ENCODE results near the gene PIBF1. TPM values are rescaled to one million over a fixed set of nuclear protein-coding genes. Genes with fewer than 3 reads are reported as not detected.

The PIBF1 gene
- polyA plus RNA-seq, 3 donors: 3.3 to 8.0 (median 4.7) TPM

DNA sequence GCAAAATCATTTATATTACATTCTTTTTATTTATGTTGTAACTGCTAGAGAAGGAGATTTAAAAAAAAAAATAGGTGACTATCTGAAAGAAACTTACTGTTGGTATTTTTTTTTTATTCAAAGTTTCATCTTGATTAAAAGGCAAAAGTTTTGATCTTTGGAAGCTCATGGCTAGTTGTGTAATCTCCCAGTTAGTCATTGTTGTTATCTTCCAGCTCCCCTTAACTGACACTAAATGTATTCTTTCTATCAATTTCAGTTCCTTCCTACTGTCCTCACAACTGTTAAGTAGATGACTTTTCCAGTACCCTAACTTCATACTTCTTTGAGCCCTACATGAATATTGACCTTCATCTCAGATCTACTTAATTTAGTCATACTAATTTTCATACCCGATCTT is 71.1 kb downstream of the PIBF1 start:
- no peaks in the 10 kb centered on the region for H3K4me1 Mint-ChIP-seq
- peaks cover 43 to 56% of the 10 kb centered on the region in 2 donors for H3K36me3 Mint-ChIP-seq
- TF ChIP-seq, protein P1, sequence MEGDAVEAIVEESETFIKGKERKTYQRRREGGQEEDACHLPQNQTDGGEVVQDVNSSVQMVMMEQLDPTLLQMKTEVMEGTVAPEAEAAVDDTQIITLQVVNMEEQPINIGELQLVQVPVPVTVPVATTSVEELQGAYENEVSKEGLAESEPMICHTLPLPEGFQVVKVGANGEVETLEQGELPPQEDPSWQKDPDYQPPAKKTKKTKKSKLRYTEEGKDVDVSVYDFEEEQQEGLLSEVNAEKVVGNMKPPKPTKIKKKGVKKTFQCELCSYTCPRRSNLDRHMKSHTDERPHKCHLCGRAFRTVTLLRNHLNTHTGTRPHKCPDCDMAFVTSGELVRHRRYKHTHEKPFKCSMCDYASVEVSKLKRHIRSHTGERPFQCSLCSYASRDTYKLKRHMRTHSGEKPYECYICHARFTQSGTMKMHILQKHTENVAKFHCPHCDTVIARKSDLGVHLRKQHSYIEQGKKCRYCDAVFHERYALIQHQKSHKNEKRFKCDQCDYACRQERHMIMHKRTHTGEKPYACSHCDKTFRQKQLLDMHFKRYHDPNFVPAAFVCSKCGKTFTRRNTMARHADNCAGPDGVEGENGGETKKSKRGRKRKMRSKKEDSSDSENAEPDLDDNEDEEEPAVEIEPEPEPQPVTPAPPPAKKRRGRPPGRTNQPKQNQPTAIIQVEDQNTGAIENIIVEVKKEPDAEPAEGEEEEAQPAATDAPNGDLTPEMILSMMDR (IDR thresholded peaks at IDR 0.05): no peak
- H3K27ac Mint-ChIP-seq: peak overlapping the region in 1 of 7 donors; percentile 0
- no peak overlapping the region for H3K4me3 Mint-ChIP-seq
- peaks cover 0 to 2% (median 0%) of the 10 kb centered on the region in 3 donors for H3K27me3 Mint-ChIP-seq (ENCODE audit: low read depth in 3 of 3)
- Histone ChIP-seq H3K4me1 (ENCODE audit: control insufficient read depth in 1 of 2, insufficient read depth in 2 of 2, low read length in 2 of 2) (no peaks in the 10 kb centered on the region), H3K4me3 (replicated peaks in 1 of 3; ENCODE audit: low read depth in 2 of 3, low read length in 3 of 3) (no peak overlapping the region), H3K9ac (ENCODE audit: insufficient read depth, low read length, poor library complexity, severe bottlenecking) (no peak overlapping the region), H3K4me2 (replicated peaks; ENCODE audit: extremely low read depth, low read length, poor library complexity, severe bottlenecking) (no peak overlapping the region), H2AFZ (ENCODE audit: insufficient read depth, low read depth, low read length, poor library complexity, severe bottlenecking) (no peak overlapping the region), H3K27ac (ENCODE audit: low read depth in 1 of 2, low read length in 2 of 2) (no peak overlapping the region), H3K9me3 (replicated peaks in 1 of 2; ENCODE audit: control insufficient read depth in 1 of 2, insufficient read depth in 1 of 2, low read length in 2 of 2) (no peaks in the 10 kb centered on the region), H3K79me2 (ENCODE audit: insufficient read depth, low read length) (no peaks in the 10 kb centered on the region), H3K27me3 (ENCODE audit: control insufficient read depth in 2 of 2, insufficient read depth in 2 of 2, low read length in 2 of 2) (no peaks in the 10 kb centered on the region), H3K36me3 (replicated peaks in 1 of 2; ENCODE audit: control insufficient read depth in 1 of 2, insufficient read depth in 2 of 2, low read length in 2 of 2) (peaks cover 24 to 47% of the 10 kb centered on the region in 2 donors), H4K20me1 (ENCODE audit: insufficient read depth, low read length) (no peaks in the 10 kb centered on the region)
- 80% methylated on average over 1 of the region's 1 CpG for WGBS (ENCODE audit: insufficient coverage)
- no peak for DNase-seq
- intact Hi-C loops (cut with micrococcal nuclease): no loop called here
- H3K9me3 Mint-ChIP-seq: peaks cover 0 to 3% (median 0%) of the 10 kb centered on the region in 7 donors

DNA sequence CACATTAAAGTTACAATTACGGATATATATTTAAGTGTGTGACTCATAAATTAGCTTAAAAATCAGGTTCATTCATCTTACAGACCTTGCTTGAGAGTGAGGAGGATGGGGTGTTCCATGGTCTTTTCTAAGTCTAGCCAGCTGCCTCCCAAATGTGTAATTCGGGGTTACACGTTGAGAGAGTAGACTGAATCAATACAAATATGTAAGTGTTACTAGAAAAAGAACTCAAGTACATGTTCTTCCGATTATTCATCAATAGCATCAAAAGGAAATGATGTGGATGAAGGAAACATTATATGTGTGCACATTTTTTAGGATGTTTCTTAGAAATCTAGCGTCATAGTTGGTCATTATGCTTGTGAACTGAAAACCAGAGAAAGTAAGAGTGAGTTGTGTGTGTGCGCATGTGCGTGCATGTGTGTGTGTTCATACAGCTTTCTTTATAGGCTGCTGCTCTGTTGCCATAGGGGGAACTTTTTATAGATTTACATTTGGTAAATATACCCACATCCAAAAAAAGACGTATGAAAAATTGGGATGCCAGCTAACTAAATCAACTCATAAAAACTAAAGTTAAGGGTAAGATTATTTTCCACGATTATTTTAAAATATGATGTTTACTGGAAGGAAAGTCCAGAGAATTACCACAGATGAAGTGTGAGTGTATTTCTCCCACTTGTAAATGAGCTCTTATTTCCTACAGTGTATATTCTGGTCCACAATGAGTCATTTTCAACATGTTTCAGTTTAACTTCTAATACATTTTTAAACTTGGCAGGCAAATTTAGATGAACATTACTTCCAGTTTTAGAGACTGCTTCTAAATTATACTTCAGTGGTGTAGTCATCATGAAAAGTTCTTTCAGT is 82.4 kb downstream of the PIBF1 start:
- Mint-ChIP-seq H3K36me3 (peaks cover 23 to 37% of the 10 kb centered on the region in 2 donors), H3K9me3 (peaks cover 0 to 3% (median 0%) of the 10 kb centered on the region in 7 donors), H3K27me3 (ENCODE audit: low read depth in 3 of 3) (no peaks in the 10 kb centered on the region), H3K4me3 (no peak overlapping the region), H3K4me1 (no peaks in the 10 kb centered on the region), H3K27ac (no peak overlapping the region)
- H2AFZ ChIP-seq (ENCODE audit: insufficient read depth, low read depth, low read length, poor library complexity, severe bottlenecking): no peak overlapping the region
- TF ChIP-seq, protein P1 (IDR thresholded peaks at IDR 0.05): no peak
- H3K4me2 ChIP-seq (replicated peaks; ENCODE audit: extremely low read depth, low read length, poor library complexity, severe bottlenecking): no peak overlapping the region
- no peaks in the 10 kb centered on the region for H3K79me2 ChIP-seq (ENCODE audit: insufficient read depth, low read length)
- no peak overlapping the region for H3K27ac ChIP-seq (ENCODE audit: low read depth in 1 of 2, low read length in 2 of 2)
- no peaks in the 10 kb centered on the region for H3K4me1 ChIP-seq (ENCODE audit: control insufficient read depth in 1 of 2, insufficient read depth in 2 of 2, low read length in 2 of 2)
- no peaks in the 10 kb centered on the region for H4K20me1 ChIP-seq (ENCODE audit: insufficient read depth, low read length)
- intact Hi-C loops (cut with micrococcal nuclease): no loop called here
- no peak overlapping the region for H3K4me3 ChIP-seq (replicated peaks in 1 of 3; ENCODE audit: low read depth in 2 of 3, low read length in 3 of 3)
- no peak for DNase-seq
- H3K9ac ChIP-seq (ENCODE audit: insufficient read depth, low read length, poor library complexity, severe bottlenecking): no peak overlapping the region
- H3K36me3 ChIP-seq (replicated peaks in 1 of 2; ENCODE audit: control insufficient read depth in 1 of 2, insufficient read depth in 2 of 2, low read length in 2 of 2): peaks cover 5 to 36% of the 10 kb centered on the region in 2 donors
- WGBS (ENCODE audit: insufficient coverage): no CpG with 5 or more reads among the region's 9 CpGs
- H3K9me3 ChIP-seq (replicated peaks in 1 of 2; ENCODE audit: control insufficient read depth in 1 of 2, insufficient read depth in 1 of 2, low read length in 2 of 2): no peaks in the 10 kb centered on the region
- H3K27me3 ChIP-seq (ENCODE audit: control insufficient read depth in 2 of 2, insufficient read depth in 2 of 2, low read length in 2 of 2): no peaks in the 10 kb centered on the region

All from CD14-positive monocyte (primary cell).